UCSD-AML1 (cell line): Measurements from ENCODE around the gene RAP1A.

Source experiments
- DNase-seq: peaks from one replicate; lab custom pipeline; 2025; ENCODE audit not compliant: unreplicated experiment; lab: John Stamatoyannopoulos, UW

RAP1A gene

GRCh38 chr1:111707906-111708305 is 88.3 kb downstream of the RAP1A start:
- no peak for DNase-seq

- no peak for DNase-seq
Observed at GRCh38 chr1:111709986-111710385, 90.4 kb downstream of the RAP1A start.

DNA sequence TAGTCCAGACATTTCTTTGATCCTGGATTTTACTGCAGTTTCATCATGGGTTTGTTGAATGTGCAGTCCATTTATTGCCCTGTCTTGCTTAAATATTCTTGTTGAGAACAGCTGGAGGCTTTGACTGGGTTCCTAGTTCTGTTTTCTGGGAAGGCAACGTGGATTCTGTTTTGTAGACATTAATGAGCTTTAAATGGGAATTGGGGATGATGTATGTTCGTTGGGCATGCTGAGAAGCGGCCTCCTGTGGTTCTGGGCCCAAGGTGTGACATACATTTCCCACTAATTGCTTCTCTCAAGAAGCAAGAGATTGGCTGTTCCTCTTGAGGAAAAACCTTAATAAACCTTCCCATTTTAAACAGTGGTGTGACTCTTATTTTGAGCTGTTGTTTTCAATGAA is 96.7 kb downstream of the RAP1A start:
- DNase-seq, result no peak

GRCh38 chr1:111717450-111717849 is 97.9 kb downstream of the RAP1A start:
- DNase-seq, result no peak

- DNase-seq, result no peak
Observed at GRCh38 chr1:111719135-111719534, 99.5 kb downstream of the RAP1A start.

- no peak for DNase-seq
Observed at GRCh38 chr1:111719674-111720132, 100.1 kb downstream of the RAP1A start.

- no peak for DNase-seq
Observed at GRCh38 chr1:111720274-111720976, 100.8 kb downstream of the RAP1A start.

GRCh38 chr1:111720977-111721786 is 101.6 kb downstream of the RAP1A start:
- no peak for DNase-seq

DNA sequence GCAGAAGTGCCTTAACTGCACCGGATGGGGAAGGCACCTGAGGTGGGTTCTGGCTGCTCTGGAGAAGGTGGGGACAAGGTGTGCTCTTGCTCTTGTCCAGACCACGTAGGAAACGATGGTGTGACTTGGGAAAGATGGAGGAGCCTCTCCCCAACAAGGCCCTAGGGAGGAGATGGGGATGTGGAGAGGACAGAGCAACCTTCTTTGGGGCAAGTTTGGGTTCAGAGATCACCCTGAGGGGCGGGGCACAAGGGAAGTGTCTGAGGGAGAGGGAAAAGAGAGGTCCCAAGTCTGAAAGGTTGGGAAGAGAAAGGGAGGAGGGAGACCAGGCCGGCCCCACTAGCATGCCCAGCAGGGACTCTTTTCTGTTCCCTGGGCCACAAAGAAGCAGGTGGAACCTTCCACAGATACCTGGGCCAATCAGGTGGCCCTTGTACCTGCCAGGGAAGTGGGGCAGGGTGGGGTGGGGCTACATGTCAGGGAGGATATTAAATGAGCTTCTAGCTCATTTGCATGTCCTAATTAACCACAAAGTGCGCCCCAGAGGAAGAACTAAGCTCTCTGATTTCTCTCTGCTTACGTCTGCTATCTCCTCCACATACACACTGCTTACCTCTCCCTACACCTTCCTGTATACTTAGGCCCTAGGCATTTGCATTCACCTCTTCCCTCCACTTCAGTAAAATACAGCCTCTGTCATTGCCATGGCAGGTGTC is 103.7 kb downstream of the RAP1A start:
- DNase-seq, result no peak

GRCh38 chr1:111723871-111724270 is 104.3 kb downstream of the RAP1A start:
- DNase-seq, result no peak

- no peak for DNase-seq
Observed at GRCh38 chr1:111725192-111725591, 105.6 kb downstream of the RAP1A start.

DNA sequence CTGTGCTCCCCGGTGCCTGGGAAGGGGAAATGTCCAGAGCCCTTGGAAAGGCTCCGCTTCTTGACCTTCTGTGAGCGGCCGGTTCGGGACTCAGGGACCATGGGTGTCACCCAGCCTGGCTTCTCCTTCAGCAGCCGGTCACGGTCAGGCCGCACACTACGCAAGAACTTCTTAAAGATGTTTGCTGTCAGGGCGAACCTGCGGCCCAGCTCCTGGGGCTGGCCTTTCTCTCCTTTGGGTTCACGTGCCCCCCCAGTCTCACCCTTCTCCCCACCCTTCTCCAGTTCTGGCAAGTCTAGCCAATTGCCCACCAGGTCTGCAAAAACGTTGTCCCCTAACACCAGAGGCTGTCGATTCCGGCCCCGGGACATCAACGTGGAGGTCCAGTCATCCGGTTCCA is 107.5 kb downstream of the RAP1A start:
- DNase-seq, result no peak

GRCh38 chr1:111729271-111729921 is 109.8 kb downstream of the RAP1A start:
- no peak for DNase-seq

- no peak for DNase-seq
Observed at GRCh38 chr1:111729946-111730681, 110.5 kb downstream of the RAP1A start.

DNA sequence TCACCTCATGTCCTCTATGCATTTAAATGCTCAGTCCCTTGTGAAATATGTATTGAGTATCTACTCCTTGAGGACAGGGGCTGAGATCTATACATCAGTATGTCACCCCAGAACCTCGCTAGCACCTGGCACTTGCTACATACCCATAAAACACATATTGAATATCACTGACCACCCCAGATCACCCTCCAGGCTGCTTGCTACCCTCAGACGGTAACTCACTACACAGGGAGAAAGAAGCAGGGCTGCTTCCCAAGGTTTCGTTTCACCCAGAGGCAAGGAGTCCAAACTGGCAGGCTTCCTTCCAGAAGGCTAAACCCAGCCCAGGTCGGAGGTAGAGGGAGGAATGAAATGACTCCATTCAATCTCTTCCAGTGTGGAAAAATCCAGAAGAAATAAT is 111.1 kb downstream of the RAP1A start:
- no peak for DNase-seq

DNA sequence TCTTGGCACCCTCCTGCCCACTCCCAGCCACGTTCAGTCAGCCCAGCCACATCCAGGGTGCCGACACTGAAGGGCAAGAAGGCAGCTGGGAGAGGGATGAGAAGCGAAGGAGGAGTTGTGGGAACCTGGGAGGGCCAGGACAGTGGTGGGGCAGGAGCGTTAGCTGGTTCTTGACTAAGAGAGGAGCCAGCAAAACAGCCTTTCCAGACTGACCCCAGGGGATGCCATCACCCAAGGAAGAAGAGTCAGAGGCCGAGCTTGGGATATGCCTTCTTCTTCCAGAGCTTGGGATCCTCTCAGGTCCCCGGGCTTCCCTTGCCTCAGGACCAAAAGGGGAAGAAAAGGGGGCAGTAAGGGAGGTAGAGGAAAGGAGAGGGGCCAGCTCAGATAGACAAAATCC is 112.4 kb downstream of the RAP1A start:
- DNase-seq, result no peak

DNA sequence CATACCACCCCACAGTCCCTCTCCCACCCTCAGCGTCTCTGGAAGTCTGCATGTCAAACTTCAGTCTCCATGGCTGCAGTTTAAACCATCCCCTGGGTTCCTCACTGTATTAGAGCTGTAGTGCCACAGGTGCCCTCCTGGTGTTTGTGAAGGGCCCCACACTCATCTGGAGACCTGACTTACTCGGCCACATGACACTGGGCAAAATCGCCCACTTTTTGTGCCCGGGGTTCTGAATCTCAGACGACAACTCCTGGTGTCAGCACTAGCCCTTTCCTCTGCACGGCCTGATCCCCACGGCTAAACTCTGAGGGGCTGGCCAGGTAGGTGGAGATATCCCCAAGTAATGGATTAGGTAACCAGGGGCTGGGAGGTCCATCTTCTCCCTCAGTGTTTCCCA is 113.1 kb downstream of the RAP1A start:
- DNase-seq, result no peak

DNA sequence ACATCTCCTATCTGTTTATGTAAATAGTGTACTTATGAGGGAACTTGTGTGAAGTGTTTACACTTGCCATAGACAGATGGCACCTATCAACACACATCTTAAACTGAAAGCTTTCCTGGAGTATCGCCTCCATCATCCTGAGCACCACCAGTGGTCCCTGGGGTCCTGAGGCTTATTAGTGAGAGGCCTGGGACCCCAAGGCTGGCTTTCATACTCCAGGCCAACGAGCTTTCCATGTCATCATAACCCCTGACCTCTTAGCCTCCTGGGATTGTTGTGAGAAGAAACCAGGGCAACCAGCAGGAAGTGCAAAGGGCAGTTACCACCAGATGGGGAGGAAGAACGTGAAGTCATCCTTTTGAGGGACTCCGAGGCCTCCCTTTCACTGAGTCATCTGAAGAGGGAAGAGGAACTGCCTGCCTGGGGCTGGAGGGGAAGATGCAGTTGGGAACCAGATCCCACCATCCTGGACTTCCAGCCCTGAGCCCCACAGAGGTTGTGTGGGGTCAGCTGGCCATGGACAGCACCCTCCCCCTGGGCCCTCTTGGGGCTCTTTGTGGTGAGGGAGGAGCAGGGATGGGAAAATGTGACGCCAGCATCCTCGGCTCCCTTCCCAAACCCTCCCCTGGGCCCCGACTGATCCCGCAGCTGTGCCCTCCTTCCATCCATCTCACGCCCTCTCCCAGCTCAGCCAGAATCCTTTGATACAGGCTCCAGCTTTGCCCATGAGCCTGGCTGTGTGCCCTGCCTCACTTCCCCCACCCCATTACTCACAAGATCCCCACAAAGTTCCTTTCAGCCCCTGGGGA is 113.8 kb downstream of the RAP1A start:
- peak; percentile 61 for DNase-seq

GRCh38 chr1:111733992-111734341 is 114.4 kb downstream of the RAP1A start:
- DNase-seq, result peak; percentile 49

DNA sequence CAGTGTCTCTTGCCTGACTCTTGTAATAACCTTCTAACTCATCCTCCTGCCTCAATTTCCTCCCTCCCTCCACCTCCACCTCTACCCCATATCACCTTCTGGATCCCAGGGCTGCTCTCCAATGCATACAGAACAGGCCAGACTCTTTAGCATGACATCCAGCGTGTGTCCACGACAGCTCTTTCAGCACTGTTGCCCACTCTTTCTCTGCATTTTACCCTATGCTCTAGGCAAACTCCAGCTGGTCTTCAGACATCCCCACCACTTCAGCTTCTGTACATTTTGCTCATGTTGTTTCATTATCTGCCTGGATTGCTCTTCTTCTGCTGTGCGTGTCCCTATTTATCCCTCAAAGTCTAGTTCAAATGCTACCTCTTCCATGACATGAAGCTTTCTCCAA is 114.8 kb downstream of the RAP1A start:
- DNase-seq, result no peak
